ENCODE results near the gene LBR.

Gene LBR

DNA sequence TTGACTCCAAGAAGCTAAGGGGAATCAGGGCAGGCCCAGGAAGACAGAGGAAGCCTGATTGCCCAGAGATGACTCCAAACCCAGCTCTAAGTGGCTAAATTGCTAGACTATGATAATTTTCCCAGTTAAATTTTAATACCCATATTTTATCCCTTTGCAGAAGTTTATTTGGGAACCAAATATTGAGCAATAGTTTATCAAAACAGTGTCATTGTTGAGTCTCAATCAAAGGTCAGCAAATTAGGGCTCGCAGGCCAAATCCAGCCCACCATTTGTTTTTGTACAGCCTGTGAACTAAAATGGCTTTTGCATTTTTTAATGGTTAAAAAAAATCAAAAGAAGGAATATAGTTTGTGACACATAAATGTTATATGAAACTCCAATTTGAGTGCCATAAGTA lies 47.1 kb downstream of the LBR start:
- Histone ChIP-seq H4K20me1 (no peaks in the 10 kb centered on the region), H3K4me2 (no peak overlapping the region), H3K36me3 (no peaks in the 10 kb centered on the region), H3K27me3 (no peaks in the 10 kb centered on the region), H3K4me3 (no peak overlapping the region), H3K4me1 (no peaks in the 10 kb centered on the region), H3K9ac (no peak overlapping the region), H3K27ac (no peak overlapping the region), H3K9me3 (no peaks in the 10 kb centered on the region)
- TF ChIP-seq Cebpa-rat (IDR thresholded peaks at IDR 0.05), result no peak; the same call in 1 of the 2 replicates

DNA sequence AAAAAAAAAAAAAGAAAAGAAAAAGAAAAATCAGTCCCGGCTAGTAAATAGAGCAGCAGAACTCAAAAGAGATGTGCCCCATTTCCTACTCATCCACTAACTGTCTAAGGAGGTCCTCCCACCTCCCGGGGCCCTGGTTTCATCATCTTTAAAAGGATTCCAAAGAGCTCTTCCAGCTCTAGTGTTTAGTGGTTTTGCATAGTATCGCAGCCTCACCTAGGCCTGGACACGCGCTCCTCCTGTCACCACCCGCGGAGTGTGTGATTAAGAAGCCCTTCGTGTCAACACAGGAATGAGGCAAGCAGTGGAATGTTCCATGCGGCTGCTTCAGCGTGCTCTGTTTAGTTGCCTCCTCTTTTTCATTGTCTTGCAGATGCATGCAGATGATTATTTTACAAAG lies 49.0 kb downstream of the LBR start:
- H3K4me3 ChIP-seq, result no peak overlapping the region
- H3K4me2 ChIP-seq, result no peak overlapping the region
- no peaks in the 10 kb centered on the region for H3K4me1 ChIP-seq
- no peaks in the 10 kb centered on the region for H3K27me3 ChIP-seq
- no peak for TF ChIP-seq Cebpa-rat (IDR thresholded peaks at IDR 0.05)
- no peak overlapping the region for H3K27ac ChIP-seq
- no peaks in the 10 kb centered on the region for H4K20me1 ChIP-seq
- H3K9me3 ChIP-seq, result no peaks in the 10 kb centered on the region
- H3K9ac ChIP-seq, result no peak overlapping the region
- no peaks in the 10 kb centered on the region for H3K36me3 ChIP-seq

GRCh38 chr1:225374996-225375395 lies 52.8 kb downstream of the LBR start:
- Histone ChIP-seq H4K20me1 (no peaks in the 10 kb centered on the region), H3K9ac (no peak overlapping the region), H3K9me3 (no peaks in the 10 kb centered on the region), H3K27ac (no peak overlapping the region), H3K4me2 (no peak overlapping the region), H3K27me3 (no peaks in the 10 kb centered on the region), H3K4me3 (no peak overlapping the region), H3K36me3 (no peaks in the 10 kb centered on the region), H3K4me1 (no peaks in the 10 kb centered on the region)
- no peak for TF ChIP-seq Cebpa-rat (IDR thresholded peaks at IDR 0.05)

DNA sequence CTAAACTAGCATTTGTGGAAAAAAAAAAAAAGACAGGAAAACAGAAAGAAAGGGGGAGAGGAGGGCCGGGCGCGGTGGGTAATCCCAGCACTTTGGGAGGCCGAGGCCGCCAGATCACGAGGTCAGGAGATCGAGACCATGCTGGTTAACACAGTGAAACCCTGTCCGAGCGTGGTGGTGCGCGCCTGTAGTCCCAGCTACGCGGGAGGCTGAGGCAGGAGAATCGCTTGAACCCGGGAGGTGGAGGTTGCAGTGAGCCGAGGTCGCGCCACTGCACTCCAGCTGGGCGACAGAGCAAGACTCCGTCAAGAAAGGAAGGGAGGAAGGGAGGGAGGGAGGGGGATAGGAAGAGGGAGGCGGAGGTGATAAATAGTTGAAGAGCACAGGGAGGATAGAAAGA lies 54.7 kb downstream of the LBR start:
- no peak for TF ChIP-seq Cebpa-rat (IDR thresholded peaks at IDR 0.05)
- H3K4me1 ChIP-seq, result no peaks in the 10 kb centered on the region

GRCh38 chr1:225371366-225372010 lies 56.4 kb downstream of the LBR start:
- TF ChIP-seq Cebpa-rat (IDR thresholded peaks at IDR 0.05), result no peak
- Histone ChIP-seq H3K36me3 (no peaks in the 10 kb centered on the region), H3K9ac (no peak overlapping the region), H3K27ac (no peak overlapping the region), H3K4me3 (no peak overlapping the region), H3K27me3 (no peaks in the 10 kb centered on the region), H3K4me2 (no peak overlapping the region), H3K9me3 (no peaks in the 10 kb centered on the region), H3K4me1 (no peaks in the 10 kb centered on the region), H4K20me1 (no peaks in the 10 kb centered on the region)

More for the DNA sequence above, 54.7 kb downstream of the LBR start:
- Histone ChIP-seq H3K27ac (no peak overlapping the region), H4K20me1 (no peaks in the 10 kb centered on the region), H3K9ac (no peak overlapping the region), H3K4me2 (no peak overlapping the region), H3K36me3 (no peaks in the 10 kb centered on the region), H3K27me3 (no peaks in the 10 kb centered on the region), H3K4me3 (no peak overlapping the region), H3K9me3 (no peaks in the 10 kb centered on the region)

DNA sequence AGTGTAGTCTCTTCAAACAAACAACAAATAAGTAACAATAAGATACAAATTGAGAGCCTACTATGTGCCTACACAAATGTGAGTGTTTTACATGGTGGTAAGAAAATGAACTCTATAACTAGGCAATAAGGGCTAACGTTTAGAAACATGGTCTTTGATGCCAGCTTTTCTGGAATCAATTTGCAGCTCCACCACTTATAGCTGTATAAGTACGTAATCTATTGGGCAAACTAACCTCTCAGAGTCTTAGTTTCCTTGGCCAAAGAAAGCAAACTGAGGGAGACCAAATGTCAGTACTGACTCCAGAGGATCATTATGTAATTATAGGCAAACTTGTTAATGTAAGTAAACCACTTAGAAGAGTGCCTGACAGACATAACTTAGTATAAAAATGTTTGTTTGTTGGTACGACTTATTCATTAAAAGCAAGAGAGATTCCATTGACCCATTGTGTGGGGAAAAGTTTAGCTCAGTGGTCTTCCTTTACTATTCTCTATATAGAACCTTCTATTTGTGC lies 59.7 kb downstream of the LBR start:
- no peaks in the 10 kb centered on the region for H3K36me3 ChIP-seq
- TF ChIP-seq Cebpa-rat (IDR thresholded peaks at IDR 0.05), result no peak
- no peaks in the 10 kb centered on the region for H4K20me1 ChIP-seq

DNA sequence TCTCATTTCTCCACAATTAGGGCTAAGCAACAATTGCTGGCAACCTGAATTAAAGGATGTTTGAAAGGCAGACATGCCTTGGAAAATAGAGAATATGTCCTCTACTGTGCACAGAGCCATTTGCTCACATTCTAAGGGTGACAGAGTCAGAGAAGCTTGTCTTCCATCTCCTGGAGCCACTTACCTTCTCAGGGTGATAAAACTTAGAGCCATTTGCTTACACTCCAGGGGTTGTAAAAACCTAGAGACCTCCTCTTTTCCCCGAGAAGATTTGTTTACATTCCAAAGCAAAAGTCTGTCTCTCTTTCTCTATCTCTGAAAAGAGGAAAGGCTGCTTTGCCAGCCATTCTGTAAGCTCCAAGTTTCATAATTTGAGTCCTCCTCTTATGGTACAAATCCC lies 61.3 kb downstream of the LBR start:
- Histone ChIP-seq H3K4me3 (no peak overlapping the region), H3K27me3 (no peaks in the 10 kb centered on the region), H3K9ac (no peak overlapping the region), H3K4me2 (no peak overlapping the region), H3K27ac (no peak overlapping the region), H3K36me3 (no peaks in the 10 kb centered on the region), H3K9me3 (no peaks in the 10 kb centered on the region), H4K20me1 (no peaks in the 10 kb centered on the region), H3K4me1 (no peaks in the 10 kb centered on the region)
- no peak for TF ChIP-seq Cebpa-rat (IDR thresholded peaks at IDR 0.05)

More for the DNA sequence above, 59.7 kb downstream of the LBR start:
- H3K9me3 ChIP-seq, result no peaks in the 10 kb centered on the region
- no peak overlapping the region for H3K4me3 ChIP-seq
- no peak overlapping the region for H3K9ac ChIP-seq
- no peaks in the 10 kb centered on the region for H3K27me3 ChIP-seq
- no peak overlapping the region for H3K27ac ChIP-seq
- H3K4me1 ChIP-seq, result no peaks in the 10 kb centered on the region
- H3K4me2 ChIP-seq, result no peak overlapping the region

- H3K4me2 ChIP-seq, result no peak overlapping the region
- H3K27ac ChIP-seq, result no peak overlapping the region
- no peaks in the 10 kb centered on the region for H3K9me3 ChIP-seq
- H3K4me1 ChIP-seq, result no peaks in the 10 kb centered on the region
- H3K4me3 ChIP-seq, result no peak overlapping the region
- no peak for TF ChIP-seq Cebpa-rat (IDR thresholded peaks at IDR 0.05)
- H4K20me1 ChIP-seq, result no peaks in the 10 kb centered on the region
- no peaks in the 10 kb centered on the region for H3K27me3 ChIP-seq
- no peak overlapping the region for H3K9ac ChIP-seq
- H3K36me3 ChIP-seq, result no peaks in the 10 kb centered on the region
These were observed 61.8 kb downstream of the LBR start for GRCh38 chr1:225366018-225366417.

GRCh38 chr1:225364439-225364838 lies 63.4 kb downstream of the LBR start:
- Histone ChIP-seq H3K27me3 (no peaks in the 10 kb centered on the region), H3K36me3 (no peaks in the 10 kb centered on the region), H3K4me3 (no peak overlapping the region), H3K27ac (no peak overlapping the region), H3K4me1 (peaks cover 7% of the 10 kb centered on the region; the same call in 1 of the 2 replicates), H3K9ac (no peak overlapping the region), H3K4me2 (no peak overlapping the region), H3K9me3 (no peaks in the 10 kb centered on the region), H4K20me1 (no peaks in the 10 kb centered on the region)
- TF ChIP-seq Cebpa-rat (IDR thresholded peaks at IDR 0.05), result peak; percentile 76; the same call in 1 of the 2 replicates

GRCh38 chr1:225362805-225363204 lies 65.0 kb downstream of the LBR start:
- Histone ChIP-seq H3K9me3 (no peaks in the 10 kb centered on the region), H3K4me1 (peaks cover 7% of the 10 kb centered on the region; the same call in 1 of the 2 replicates), H4K20me1 (no peaks in the 10 kb centered on the region), H3K9ac (no peak overlapping the region), H3K4me2 (no peak overlapping the region), H3K27me3 (no peaks in the 10 kb centered on the region), H3K36me3 (no peaks in the 10 kb centered on the region), H3K27ac (no peak overlapping the region), H3K4me3 (no peak overlapping the region)
- no peak for TF ChIP-seq Cebpa-rat (IDR thresholded peaks at IDR 0.05)
